NCI-H345 treated with DMSO at 0.1 percent for 48 hours (cell line): ENCODE results near the gene FMNL2.

ENCODE experiments used
- DNase-seq: peaks from one replicate; lab custom pipeline; 2025; ENCODE audit not compliant: unreplicated experiment; lab: John Stamatoyannopoulos, UW

FMNL2 gene

GRCh38 chr2:152572031-152572430 is 237.1 kb downstream of the FMNL2 start:
- DNase-seq, result no peak

GRCh38 chr2:152573168-152573567 is 238.2 kb downstream of the FMNL2 start:
- DNase-seq, result no peak

GRCh38 chr2:152577579-152577978 is 242.6 kb downstream of the FMNL2 start:
- no peak for DNase-seq

GRCh38 chr2:152578573-152578972 is 243.6 kb downstream of the FMNL2 start:
- no peak for DNase-seq

GRCh38 chr2:152580714-152581113 is 245.7 kb downstream of the FMNL2 start:
- no peak for DNase-seq

- DNase-seq, result no peak
These were observed 246.4 kb downstream of the FMNL2 start for GRCh38 chr2:152581360-152581759.

- DNase-seq, result no peak
These were observed 247.1 kb downstream of the FMNL2 start for GRCh38 chr2:152582081-152582480.

GRCh38 chr2:152583512-152584229 is 248.7 kb downstream of the FMNL2 start:
- no peak for DNase-seq

GRCh38 chr2:152584301-152584700 is 249.3 kb downstream of the FMNL2 start:
- DNase-seq, result no peak

- no peak for DNase-seq
These were observed 251.0 kb downstream of the FMNL2 start for GRCh38 chr2:152585830-152586484.

GRCh38 chr2:152587187-152587947 is 252.4 kb downstream of the FMNL2 start:
- DNase-seq, result no peak

GRCh38 chr2:152588998-152589397 is 254.0 kb downstream of the FMNL2 start:
- no peak for DNase-seq

GRCh38 chr2:152594022-152594766 is 259.2 kb downstream of the FMNL2 start:
- no peak for DNase-seq

- DNase-seq, result no peak
These were observed 259.8 kb downstream of the FMNL2 start for GRCh38 chr2:152594792-152595191.

- DNase-seq, result no peak
These were observed 264.2 kb downstream of the FMNL2 start for GRCh38 chr2:152598975-152599759.

GRCh38 chr2:152600051-152600657 is 265.2 kb downstream of the FMNL2 start:
- no peak for DNase-seq

- no peak for DNase-seq
These were observed 265.7 kb downstream of the FMNL2 start for GRCh38 chr2:152600697-152601096.

- DNase-seq, result no peak
These were observed 267.8 kb downstream of the FMNL2 start for GRCh38 chr2:152602750-152603149.

GRCh38 chr2:152603166-152603565 is 268.2 kb downstream of the FMNL2 start:
- DNase-seq, result no peak

- no peak for DNase-seq
These were observed 271.1 kb downstream of the FMNL2 start for GRCh38 chr2:152606081-152606480.
